Liver (tissue), 9 donors: ENCODE data around the gene PANK1. TPM values are rescaled to one million over a fixed set of nuclear protein-coding genes. Genes with fewer than 3 reads are reported as not detected.

Experiments used
- DNase-seq: peaks from one replicate; pipeline ENCODE4 v3.0.0-alpha.2; 2017; ENCODE audit warnings: low spot score
- H3K27ac ChIP-seq, 2 donors: one replicate each; pipeline ENCODE4 v1.7.0; 2013; ENCODE audit warnings: inconsistent platforms in 2 of 2, low read length in 2 of 2, control low read depth in 1 of 2, low read depth in 1 of 2, mild to moderate bottlenecking in 1 of 2
- H3K27me3 ChIP-seq, 4 donors: one replicate each; pipeline versions ENCODE4 v1.6.1 to v1.7.0; 2013; ENCODE audit warnings: low read length in 3 of 4, inconsistent platforms in 1 of 4, mild to moderate bottlenecking in 1 of 4, moderate library complexity in 1 of 4; ENCODE audit not compliant: control insufficient read depth in 4 of 4, insufficient read depth in 4 of 4
- H3K36me3 ChIP-seq, 4 donors: one replicate each; pipeline versions ENCODE4 v1.6.1 to v1.7.0; 2013; ENCODE audit warnings: low read length in 3 of 4, mild to moderate bottlenecking in 3 of 4, low read depth in 1 of 4, moderate library complexity in 1 of 4; ENCODE audit not compliant: control insufficient read depth in 4 of 4, insufficient read depth in 3 of 4
- H3K4me1 ChIP-seq, 4 donors: one replicate each; pipeline versions ENCODE4 v1.6.1 to v1.7.0; 2013; ENCODE audit warnings: low read length in 3 of 4, mild to moderate bottlenecking in 3 of 4, moderate library complexity in 1 of 4; ENCODE audit not compliant: control insufficient read depth in 4 of 4, insufficient read depth in 4 of 4
- H3K4me3 ChIP-seq, 3 donors: one replicate each; pipeline versions ENCODE4 v1.6.1 to v1.7.0; 2013; ENCODE audit warnings: low read length in 3 of 3, control low read depth in 1 of 3, low read depth in 1 of 3, mild to moderate bottlenecking in 1 of 3
- H3K9ac ChIP-seq, 2 donors: one replicate each; pipeline ENCODE4 v1.7.0; 2013; ENCODE audit warnings: low read length in 2 of 2, mild to moderate bottlenecking in 2 of 2, moderate library complexity in 2 of 2, control low read depth in 1 of 2, low read depth in 1 of 2
- H3K9me3 ChIP-seq, 4 donors: one replicate each; pipeline versions ENCODE4 v1.6.1 to v1.7.0; 2013; ENCODE audit warnings: low read length in 3 of 4; ENCODE audit not compliant: control insufficient read depth in 4 of 4
- EGR1 ChIP-seq, 2 donors: IDR thresholded peaks; 2 replicates each; pipeline ENCODE4 v1.6.1; 2016 to 2018; ENCODE audit warnings: antibody characterized with exemption in 2 of 2, low read depth in 2 of 2
- FOXA1 ChIP-seq: IDR thresholded peaks from 2 replicates; pipeline ENCODE4 v1.6.1; 2016; ENCODE audit warnings: antibody characterized with exemption
- HNF4A ChIP-seq, 2 donors: conservative IDR thresholded peaks; 2 replicates each; pipeline ENCODE4 v1.6.1; 2016; ENCODE audit warnings: antibody characterized with exemption in 2 of 2, mild to moderate bottlenecking in 2 of 2
- HNF4G ChIP-seq: IDR thresholded peaks from 2 replicates; pipeline ENCODE4 v1.6.1; 2016; ENCODE audit warnings: antibody characterized with exemption
- JUND ChIP-seq, 2 donors: IDR thresholded peaks; 2 replicates each; pipeline ENCODE4 v1.6.1; 2016; ENCODE audit warnings: antibody characterized with exemption in 2 of 2
- NR2F2 ChIP-seq: IDR thresholded peaks from 2 replicates; pipeline ENCODE4 v1.6.1; 2016; ENCODE audit warnings: antibody characterized with exemption
- RAD21 ChIP-seq, 2 donors: IDR thresholded peaks; 2 replicates each; pipeline ENCODE4 v1.6.1; 2016; ENCODE audit warnings: antibody characterized with exemption in 2 of 2, mild to moderate bottlenecking in 2 of 2
- RXRA ChIP-seq, 2 donors: IDR thresholded peaks; 2 replicates each; pipeline ENCODE4 v1.6.1; 2017 to 2018; ENCODE audit warnings: antibody characterized with exemption in 2 of 2, mild to moderate bottlenecking in 1 of 2
- SP1 ChIP-seq: IDR thresholded peaks from 2 replicates; pipeline ENCODE4 v1.6.1; 2018; ENCODE audit warnings: antibody characterized with exemption, mild to moderate bottlenecking
- TAF1 ChIP-seq: conservative IDR thresholded peaks from 2 replicates; pipeline ENCODE4 v1.6.1; 2016; ENCODE audit warnings: antibody characterized with exemption, mild to moderate bottlenecking
- YY1 ChIP-seq: IDR thresholded peaks from 2 replicates; pipeline ENCODE4 v1.6.1; 2016; ENCODE audit warnings: antibody characterized with exemption, mild to moderate bottlenecking
- WGBS: extraction: QIAGEN DNeasy Blood & Tissue Kit; methylation state at CpG from one replicate; pipeline ENCODE4 v1.1.7; 2013; 5-methylcytosine and 5-hydroxymethylcytosine counted together
- polyA plus RNA-seq, 2 donors: library from polyadenylated mRNA; stranded (reverse) in 1 of 2; unstranded in 1 of 2; fragments of 200-250 nt in 1 of 2; fragments of >200 nt in 1 of 2; fragmentation: Nextera tagmentation in 1 of 2; extraction: Ambion mirVana in 1 of 2; gene quantifications; one replicate each; pipeline versions ENCODE4 v1.2.1 to v1.2.3, GENCODE V29; 2013 to 2015
- total RNA-seq, 2 donors: library from RNA; depleted of rRNA; stranded (reverse); fragments of >200 nt; gene quantifications; one replicate each; pipeline ENCODE4 v1.2.3, GENCODE V29; 2014
- TF ChIP-seq, protein P1 (sequence below): IDR thresholded peaks from 2 replicates; pipeline ENCODE4 v1.6.1; 2016; ENCODE audit warnings: antibody characterized with exemption, mild to moderate bottlenecking
- TF ChIP-seq, protein P2 (sequence below): IDR thresholded peaks from 2 replicates; pipeline ENCODE4 v1.6.1; 2016; ENCODE audit warnings: antibody characterized with exemption
- TF ChIP-seq, protein P3 (sequence below): IDR thresholded peaks from 2 replicates; pipeline ENCODE4 v1.6.1; 2016; ENCODE audit warnings: antibody characterized with exemption
- TF ChIP-seq, protein P4 (sequence below): IDR thresholded peaks from 2 replicates; pipeline ENCODE4 v1.6.1; 2016; ENCODE audit warnings: antibody characterized with exemption
- donor health status: healthy.
- donor health status: healthy.
- donor health status: healthy.
- donor health status: healthy.
- donor health status: healthy.

Gene PANK1
- total and polyA plus RNA-seq, 4 donors: 30.0 to 105 (median 44.7) TPM

DNA sequence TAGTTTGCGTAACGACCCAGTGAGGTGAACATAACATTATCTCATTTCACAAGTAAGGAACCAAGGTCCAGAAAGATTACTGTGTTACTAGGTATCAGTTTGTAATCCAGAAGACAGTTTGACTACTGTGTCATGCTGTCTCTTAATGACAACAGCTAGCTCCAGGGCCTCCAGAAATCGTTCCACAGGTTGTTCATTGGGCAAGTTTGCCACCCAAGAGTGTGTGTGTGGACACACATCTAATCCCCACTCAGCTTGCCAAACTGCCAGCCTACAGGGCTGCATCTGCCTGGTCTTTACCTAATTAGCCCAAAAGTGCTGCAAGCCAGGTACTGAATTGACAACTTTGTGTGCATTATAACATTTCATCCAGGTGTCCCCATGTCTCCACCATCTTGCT is 81.7 kb downstream of the PANK1 start:
- WGBS: 84% methylated on average over 3 of the region's 3 CpGs
- Histone ChIP-seq H3K9ac (no peak overlapping the region), H3K9me3 (no peaks in the 10 kb centered on the region), H3K36me3 (no peaks in the 10 kb centered on the region), H3K27ac (no peak overlapping the region), H3K4me3 (no peak overlapping the region), H3K4me1 (peaks cover 1 to 16% (median 12%) of the 10 kb centered on the region in 4 donors), H3K27me3 (no peaks in the 10 kb centered on the region)
- no peak for DNase-seq
- TF ChIP-seq HNF4G: no peak
- TF ChIP-seq FOXA1: no peak
- TF ChIP-seq YY1: no peak
- TF ChIP-seq RAD21 (IDR thresholded peaks at IDR 0.05): no peak
- TF ChIP-seq, protein P1, sequence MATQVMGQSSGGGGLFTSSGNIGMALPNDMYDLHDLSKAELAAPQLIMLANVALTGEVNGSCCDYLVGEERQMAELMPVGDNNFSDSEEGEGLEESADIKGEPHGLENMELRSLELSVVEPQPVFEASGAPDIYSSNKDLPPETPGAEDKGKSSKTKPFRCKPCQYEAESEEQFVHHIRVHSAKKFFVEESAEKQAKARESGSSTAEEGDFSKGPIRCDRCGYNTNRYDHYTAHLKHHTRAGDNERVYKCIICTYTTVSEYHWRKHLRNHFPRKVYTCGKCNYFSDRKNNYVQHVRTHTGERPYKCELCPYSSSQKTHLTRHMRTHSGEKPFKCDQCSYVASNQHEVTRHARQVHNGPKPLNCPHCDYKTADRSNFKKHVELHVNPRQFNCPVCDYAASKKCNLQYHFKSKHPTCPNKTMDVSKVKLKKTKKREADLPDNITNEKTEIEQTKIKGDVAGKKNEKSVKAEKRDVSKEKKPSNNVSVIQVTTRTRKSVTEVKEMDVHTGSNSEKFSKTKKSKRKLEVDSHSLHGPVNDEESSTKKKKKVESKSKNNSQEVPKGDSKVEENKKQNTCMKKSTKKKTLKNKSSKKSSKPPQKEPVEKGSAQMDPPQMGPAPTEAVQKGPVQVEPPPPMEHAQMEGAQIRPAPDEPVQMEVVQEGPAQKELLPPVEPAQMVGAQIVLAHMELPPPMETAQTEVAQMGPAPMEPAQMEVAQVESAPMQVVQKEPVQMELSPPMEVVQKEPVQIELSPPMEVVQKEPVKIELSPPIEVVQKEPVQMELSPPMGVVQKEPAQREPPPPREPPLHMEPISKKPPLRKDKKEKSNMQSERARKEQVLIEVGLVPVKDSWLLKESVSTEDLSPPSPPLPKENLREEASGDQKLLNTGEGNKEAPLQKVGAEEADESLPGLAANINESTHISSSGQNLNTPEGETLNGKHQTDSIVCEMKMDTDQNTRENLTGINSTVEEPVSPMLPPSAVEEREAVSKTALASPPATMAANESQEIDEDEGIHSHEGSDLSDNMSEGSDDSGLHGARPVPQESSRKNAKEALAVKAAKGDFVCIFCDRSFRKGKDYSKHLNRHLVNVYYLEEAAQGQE: no peak
- TF ChIP-seq, protein P2, sequence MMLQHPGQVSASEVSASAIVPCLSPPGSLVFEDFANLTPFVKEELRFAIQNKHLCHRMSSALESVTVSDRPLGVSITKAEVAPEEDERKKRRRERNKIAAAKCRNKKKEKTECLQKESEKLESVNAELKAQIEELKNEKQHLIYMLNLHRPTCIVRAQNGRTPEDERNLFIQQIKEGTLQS: no peak
- TF ChIP-seq HNF4A (conservative IDR thresholded peaks at IDR 0.05): no peak
- no peak for TF ChIP-seq SP1
- TF ChIP-seq, protein P3, sequence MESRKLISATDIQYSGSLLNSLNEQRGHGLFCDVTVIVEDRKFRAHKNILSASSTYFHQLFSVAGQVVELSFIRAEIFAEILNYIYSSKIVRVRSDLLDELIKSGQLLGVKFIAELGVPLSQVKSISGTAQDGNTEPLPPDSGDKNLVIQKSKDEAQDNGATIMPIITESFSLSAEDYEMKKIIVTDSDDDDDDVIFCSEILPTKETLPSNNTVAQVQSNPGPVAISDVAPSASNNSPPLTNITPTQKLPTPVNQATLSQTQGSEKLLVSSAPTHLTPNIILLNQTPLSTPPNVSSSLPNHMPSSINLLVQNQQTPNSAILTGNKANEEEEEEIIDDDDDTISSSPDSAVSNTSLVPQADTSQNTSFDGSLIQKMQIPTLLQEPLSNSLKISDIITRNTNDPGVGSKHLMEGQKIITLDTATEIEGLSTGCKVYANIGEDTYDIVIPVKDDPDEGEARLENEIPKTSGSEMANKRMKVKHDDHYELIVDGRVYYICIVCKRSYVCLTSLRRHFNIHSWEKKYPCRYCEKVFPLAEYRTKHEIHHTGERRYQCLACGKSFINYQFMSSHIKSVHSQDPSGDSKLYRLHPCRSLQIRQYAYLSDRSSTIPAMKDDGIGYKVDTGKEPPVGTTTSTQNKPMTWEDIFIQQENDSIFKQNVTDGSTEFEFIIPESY: no peak
- no peak for TF ChIP-seq TAF1
- TF ChIP-seq EGR1 (IDR thresholded peaks at IDR 0.05; ENCODE audit: low read depth in 2 of 2): no peak
- TF ChIP-seq, protein P4, sequence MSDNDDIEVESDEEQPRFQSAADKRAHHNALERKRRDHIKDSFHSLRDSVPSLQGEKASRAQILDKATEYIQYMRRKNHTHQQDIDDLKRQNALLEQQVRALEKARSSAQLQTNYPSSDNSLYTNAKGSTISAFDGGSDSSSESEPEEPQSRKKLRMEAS: no peak
- no peak for TF ChIP-seq JUND (IDR thresholded peaks at IDR 0.05)
- TF ChIP-seq NR2F2: no peak
- no peak for TF ChIP-seq RXRA (IDR thresholded peaks at IDR 0.05)

DNA sequence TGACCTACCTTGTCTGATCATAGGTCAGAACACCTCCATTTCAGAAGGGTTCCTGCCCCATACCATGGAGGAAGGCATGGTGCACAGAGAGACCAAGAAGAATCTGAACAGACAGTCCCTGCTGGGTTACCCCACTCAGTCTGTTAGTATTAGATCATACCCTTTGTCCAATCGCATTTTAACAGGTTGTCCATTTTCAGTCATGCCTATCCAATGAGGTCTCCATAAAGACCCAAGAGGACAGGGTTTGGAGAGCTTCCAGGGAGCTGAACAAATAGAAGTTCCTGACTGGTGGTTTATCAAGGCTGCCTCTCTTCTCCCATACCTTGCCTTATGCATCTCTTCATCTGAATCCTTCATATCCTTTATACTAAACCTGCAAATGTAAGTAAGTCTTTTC is 88.4 kb downstream of the PANK1 start:
- TF ChIP-seq RXRA (IDR thresholded peaks at IDR 0.05): no peak
- no peak for TF ChIP-seq SP1
- TF ChIP-seq, protein P2: no peak
- Histone ChIP-seq H3K36me3 (no peaks in the 10 kb centered on the region), H3K27ac (no peak overlapping the region), H3K4me1 (peaks cover 0 to 4% (median 0%) of the 10 kb centered on the region in 4 donors), H3K27me3 (no peaks in the 10 kb centered on the region), H3K9me3 (no peaks in the 10 kb centered on the region), H3K9ac (no peak overlapping the region), H3K4me3 (no peak overlapping the region)
- WGBS: 91% methylated on average over 1 of the region's 1 CpG
- DNase-seq: no peak
